ENCODE results near the gene ICAM2. TPM values are rescaled to one million over a fixed set of nuclear protein-coding genes. Genes with fewer than 3 reads are reported as not detected.

Gene ICAM2
- total and polyA plus RNA-seq, 2 donors (not counting 3 experiments of a cell fraction or from before 2014, with no cell fraction given) = 586 to 2,377 TPM

- Histone ChIP-seq H3K4me3 (replicated peaks in 1 of 3; ENCODE audit: insufficient read depth in 1 of 3, low read depth in 1 of 3, low read length in 3 of 3) (no peak overlapping the region), H3K27me3 (ENCODE audit: control insufficient read depth in 2 of 2, insufficient read depth in 2 of 2, low read length in 2 of 2) (no peaks in the 10 kb centered on the region), H3K79me2 (ENCODE audit: control insufficient read depth, insufficient read depth, low read length) (no peaks in the 10 kb centered on the region), H4K20me1 (replicated peaks; ENCODE audit: control insufficient read depth, extremely low read depth, insufficient read depth, low read length) (no peaks in the 10 kb centered on the region), H2AFZ (ENCODE audit: low read depth, low read length) (no peak overlapping the region), H3K9ac (replicated peaks; ENCODE audit: extremely low read depth, insufficient read depth, low read length) (no peak overlapping the region), H3K9me1 (replicated peaks; ENCODE audit: control insufficient read depth, extremely low read depth, insufficient read depth, low read length) (no peaks in the 10 kb centered on the region), H3K9me3 (replicated peaks; ENCODE audit: control insufficient read depth, insufficient read depth, low read length) (no peaks in the 10 kb centered on the region), H3K4me1 (ENCODE audit: control insufficient read depth, extremely low read depth, insufficient read depth, low read length) (no peaks in the 10 kb centered on the region), H3K4me2 (ENCODE audit: insufficient read depth, low read length) (no peak overlapping the region), H3K27ac (ENCODE audit: insufficient read depth, low read depth, low read length) (no peak overlapping the region), H3K36me3 (ENCODE audit: control insufficient read depth in 2 of 2, extremely low read depth in 1 of 2, insufficient read depth in 2 of 2, low read length in 2 of 2) (peaks cover 0 to 3% of the 10 kb centered on the region in 2 experiments)
- TF ChIP-seq GATA2 (IDR thresholded peaks at IDR 0.05; ENCODE audit: insufficient read depth, insufficient read length, low read depth, low read length) = no peak
- FAIRE-seq (no peak), DNase-seq (ENCODE audit: low read depth, low spot score) (no peak)
- no TSS peak for BruUV-seq (replicated peaks)
- intact Hi-C loops (cut with micrococcal nuclease) (no loop called here), dilution Hi-C loops (cut with MboI; ENCODE audit: extremely low pct_ligation_motif_present, low sequenced_read_pairs) (loop anchor here (25.0 kb wide), 1 partner anchor 99 kb away; the partner anchor contains the start of gene ERN1)
- ChIA-PET POLR2A (no interaction called here), CTCF (interaction anchor here (1.8 to 2.1 kb wide), 2 partner anchors 26 to 96 kb away, joined by 8 to 10 read pairs; no protein-coding TSS in a partner anchor)
Observed at GRCh38 chr17:64037802-64038201, 17.4 kb upstream of the ICAM2 start.

- ChIA-PET CTCF (interaction anchor here (1.6 to 2.7 kb wide), 2 partner anchors 11 to 96 kb away, joined by 7 to 20 read pairs; no protein-coding TSS in a partner anchor), POLR2A (no interaction called here)
- peaks cover 0 to 3% of the 10 kb centered on the region in 2 experiments for H3K36me3 ChIP-seq (ENCODE audit: control insufficient read depth in 2 of 2, extremely low read depth in 1 of 2, insufficient read depth in 2 of 2, low read length in 2 of 2)
- no peak overlapping the region for H3K4me2 ChIP-seq (ENCODE audit: insufficient read depth, low read length)
- no peaks in the 10 kb centered on the region for H3K79me2 ChIP-seq (ENCODE audit: control insufficient read depth, insufficient read depth, low read length)
- no peak overlapping the region for H3K4me3 ChIP-seq (replicated peaks in 1 of 3; ENCODE audit: insufficient read depth in 1 of 3, low read depth in 1 of 3, low read length in 3 of 3)
- no peaks in the 10 kb centered on the region for H3K27me3 ChIP-seq (ENCODE audit: control insufficient read depth in 2 of 2, insufficient read depth in 2 of 2, low read length in 2 of 2)
- H4K20me1 ChIP-seq (replicated peaks; ENCODE audit: control insufficient read depth, extremely low read depth, insufficient read depth, low read length) = no peaks in the 10 kb centered on the region
- no peak overlapping the region for H3K27ac ChIP-seq (ENCODE audit: insufficient read depth, low read depth, low read length)
- H3K9me3 ChIP-seq (replicated peaks; ENCODE audit: control insufficient read depth, insufficient read depth, low read length) = no peaks in the 10 kb centered on the region
- DNase-seq (ENCODE audit: low read depth, low spot score) (no peak), FAIRE-seq (no peak)
- intact Hi-C loops (cut with micrococcal nuclease) = no loop called here
- dilution Hi-C loops (cut with MboI; ENCODE audit: extremely low pct_ligation_motif_present, low sequenced_read_pairs) = loop anchor here (25.0 kb wide), 1 partner anchor 100 kb away; the partner anchor contains the start of gene ERN1
- no peaks in the 10 kb centered on the region for H3K4me1 ChIP-seq (ENCODE audit: control insufficient read depth, extremely low read depth, insufficient read depth, low read length)
- no peaks in the 10 kb centered on the region for H3K9me1 ChIP-seq (replicated peaks; ENCODE audit: control insufficient read depth, extremely low read depth, insufficient read depth, low read length)
- no peak for TF ChIP-seq MYC (IDR thresholded peaks at IDR 0.05; ENCODE audit: low read depth, low read length)
- no peak overlapping the region for H3K9ac ChIP-seq (replicated peaks; ENCODE audit: extremely low read depth, insufficient read depth, low read length)
- no peak overlapping the region for H2AFZ ChIP-seq (ENCODE audit: low read depth, low read length)
- BruUV-seq (replicated peaks) = no TSS peak
Observed at GRCh38 chr17:64037180-64037579, 16.7 kb upstream of the ICAM2 start.
